Gastroesophageal sphincter (tissue), 3 donors: Measurements from ENCODE around the gene SDK1.

Experiments used
- CTCF ChIP-seq, 4 experiments: fragments of 200-600 bp in 2 of 4; fragments of 450-650 bp in 2 of 4; sonication (generic) in 1 of 4; IDR thresholded peaks; one replicate each; pipeline ENCODE4 v1.5.1; 2017 to 2019; ENCODE audit warnings: antibody characterized with exemption in 4 of 4, mild to moderate bottlenecking in 2 of 4, moderate library complexity in 2 of 4
- EP300 ChIP-seq: sonication (generic); formaldehyde crosslinking; IDR thresholded peaks from one replicate; pipeline ENCODE4 v1.6.1; 2017; ENCODE audit warnings: antibody characterized with exemption, mild to moderate bottlenecking
- POLR2A ChIP-seq, 2 donors: fragments of 450-650 bp; IDR thresholded peaks; one replicate each; pipeline ENCODE4 v1.6.1; 2017; ENCODE audit warnings: antibody characterized with exemption in 2 of 2, mild to moderate bottlenecking in 2 of 2, moderate library complexity in 1 of 2

DNA sequence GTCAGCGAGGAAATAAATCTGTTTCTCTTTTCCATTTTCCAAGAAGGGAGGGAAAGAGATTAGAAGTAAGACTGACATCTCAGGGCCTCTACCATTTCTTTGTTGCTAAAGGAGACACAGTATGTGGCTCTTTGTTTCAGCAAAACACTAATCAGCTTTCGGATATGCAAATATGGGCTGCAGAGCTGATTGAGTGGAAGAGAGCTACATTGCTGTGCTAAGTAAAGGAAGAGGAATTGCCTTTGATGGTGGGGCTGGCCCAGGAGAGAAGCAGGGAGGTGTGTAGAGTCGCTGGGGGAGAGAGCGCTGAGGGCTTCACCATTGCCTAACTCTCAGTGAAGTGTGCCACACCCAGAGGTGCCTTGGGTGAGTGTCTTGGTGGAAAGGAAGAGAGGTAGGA lies 284.8 kb downstream of the SDK1 start:
- no peak for TF ChIP-seq EP300
- TF ChIP-seq CTCF (IDR thresholded peaks at IDR 0.05): no peak
- no peak for TF ChIP-seq POLR2A (IDR thresholded peaks at IDR 0.05)
